GM21576 (cell line): ENCODE results near the gene BLOC1S1.
A peak's percentile ranks its signal among the peaks of the same experiment; 100 is the strongest.

Experiments used
- ATAC-seq: cut with Tn5 transposase; IDR thresholded peaks from one replicate; pipeline ENCODE4 v1.9.1; 2021; ENCODE audit warnings: mild to moderate bottlenecking, moderate library complexity; ENCODE audit not compliant: unreplicated experiment

BLOC1S1 gene

DNA sequence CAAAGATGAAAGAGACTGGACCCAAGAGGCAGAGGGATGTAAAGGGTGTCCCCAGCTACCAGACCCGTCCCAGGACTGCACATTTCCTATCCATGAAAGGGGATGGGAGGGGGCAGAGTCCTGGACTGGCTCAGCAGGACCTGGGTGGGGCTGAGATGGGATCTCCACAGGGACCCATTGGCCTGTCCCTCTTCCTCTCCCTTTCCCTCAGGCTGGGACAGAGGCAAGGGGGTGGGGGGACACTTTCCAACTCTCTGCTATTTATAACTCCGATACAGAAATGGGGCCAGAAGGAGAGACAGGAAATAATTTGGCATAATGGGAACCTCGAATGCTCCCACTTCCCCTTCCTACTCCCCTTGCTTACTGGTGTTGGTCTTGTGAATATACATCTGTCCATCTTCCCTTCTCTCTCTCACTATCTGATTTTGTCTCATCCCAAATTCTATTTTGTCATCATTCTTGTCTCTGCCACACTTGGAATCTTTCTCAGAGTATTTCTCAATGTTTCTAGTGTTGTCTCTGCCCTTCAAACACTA is 7.1 kb upstream of the BLOC1S1 start:
- ATAC-seq = no peak

DNA sequence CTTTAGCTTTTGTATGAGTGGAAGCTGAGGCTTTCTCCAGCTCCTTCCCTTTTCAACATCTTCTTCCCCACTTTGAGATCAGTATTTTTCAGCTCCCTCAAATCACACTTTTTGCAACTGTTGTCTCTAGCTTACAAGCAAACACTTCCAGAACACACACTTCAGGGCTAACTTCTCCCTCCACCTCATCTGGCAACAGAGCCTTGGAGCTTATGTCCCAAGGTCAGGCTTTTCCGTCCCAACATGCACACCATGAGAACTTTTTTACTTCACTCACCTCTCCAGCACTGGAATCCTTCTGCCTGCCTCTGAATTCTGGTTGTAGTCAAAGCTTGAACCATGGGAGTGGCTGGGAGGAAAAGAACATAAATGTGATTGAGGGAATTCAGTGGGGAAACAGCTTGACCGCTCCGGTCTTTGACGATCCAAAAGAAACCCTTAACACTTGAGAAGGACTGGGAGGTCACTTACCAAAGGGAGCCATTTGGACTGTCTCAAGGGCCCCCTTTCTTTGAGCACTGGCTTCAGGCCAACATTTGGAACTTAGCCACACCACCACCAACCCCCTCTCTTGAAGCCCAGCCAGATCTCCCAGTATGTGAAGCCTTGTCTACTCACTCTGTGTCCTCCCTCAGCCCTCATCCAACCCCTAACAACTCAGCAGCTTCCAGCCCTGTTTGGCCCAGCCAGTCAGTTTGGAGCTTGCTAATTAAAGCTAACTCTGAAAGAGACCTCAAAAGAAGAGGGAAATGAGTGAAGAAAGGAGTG is 3.9 kb upstream of the BLOC1S1 start:
- no peak for ATAC-seq

DNA sequence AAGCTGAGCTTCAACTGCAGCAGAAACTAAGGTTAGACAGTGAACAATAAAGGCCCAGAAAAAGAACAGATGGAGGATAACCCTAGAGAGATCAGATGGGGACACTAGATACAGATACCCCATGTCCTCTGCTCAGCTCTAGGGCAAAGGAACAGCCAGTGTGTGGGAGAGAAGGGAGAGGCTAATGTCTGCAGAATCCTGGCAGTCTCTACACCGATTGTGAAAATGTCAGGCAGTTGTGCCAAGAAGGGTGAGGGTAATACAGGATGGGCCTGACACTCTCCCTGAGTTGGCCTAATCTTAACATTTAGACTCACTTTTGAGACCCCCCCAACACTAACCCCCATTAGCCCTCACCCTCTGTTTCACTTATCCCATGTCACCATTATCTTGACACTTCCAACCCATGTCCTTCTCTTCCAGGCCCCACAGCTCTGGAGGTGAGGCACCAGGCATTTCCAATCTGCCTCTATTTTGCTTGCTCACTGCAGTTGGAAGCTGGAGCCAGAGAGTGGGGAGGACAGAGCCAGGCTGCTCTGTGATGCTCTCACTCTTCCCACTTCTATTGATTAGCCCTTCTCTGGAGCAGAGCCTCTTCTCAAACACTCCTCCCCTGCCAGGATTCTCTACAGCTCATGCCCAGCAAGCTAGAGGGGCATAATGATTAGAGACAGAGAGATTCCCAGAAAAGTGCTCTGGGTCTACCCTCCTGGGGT is 3.0 kb upstream of the BLOC1S1 start:
- no peak for ATAC-seq

DNA sequence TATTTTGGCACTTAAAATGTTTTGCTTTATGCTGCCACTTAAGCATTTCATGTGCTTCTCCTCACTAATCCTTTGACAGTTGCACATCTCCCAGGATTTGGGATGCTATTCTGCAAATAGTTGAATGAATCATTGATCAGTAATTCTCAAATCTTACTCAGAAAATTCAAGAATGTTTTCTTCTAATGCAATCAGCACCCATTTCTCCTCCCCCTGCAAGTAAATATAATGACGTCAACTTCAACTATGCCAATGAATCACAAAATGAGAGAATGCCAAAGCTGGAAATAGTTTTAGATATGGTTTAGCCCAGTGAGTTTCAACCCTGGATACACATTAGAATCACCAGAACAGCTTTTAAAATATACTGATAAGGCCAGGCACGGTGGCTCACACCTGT is 2.1 kb upstream of the BLOC1S1 start:
- no peak for ATAC-seq

DNA sequence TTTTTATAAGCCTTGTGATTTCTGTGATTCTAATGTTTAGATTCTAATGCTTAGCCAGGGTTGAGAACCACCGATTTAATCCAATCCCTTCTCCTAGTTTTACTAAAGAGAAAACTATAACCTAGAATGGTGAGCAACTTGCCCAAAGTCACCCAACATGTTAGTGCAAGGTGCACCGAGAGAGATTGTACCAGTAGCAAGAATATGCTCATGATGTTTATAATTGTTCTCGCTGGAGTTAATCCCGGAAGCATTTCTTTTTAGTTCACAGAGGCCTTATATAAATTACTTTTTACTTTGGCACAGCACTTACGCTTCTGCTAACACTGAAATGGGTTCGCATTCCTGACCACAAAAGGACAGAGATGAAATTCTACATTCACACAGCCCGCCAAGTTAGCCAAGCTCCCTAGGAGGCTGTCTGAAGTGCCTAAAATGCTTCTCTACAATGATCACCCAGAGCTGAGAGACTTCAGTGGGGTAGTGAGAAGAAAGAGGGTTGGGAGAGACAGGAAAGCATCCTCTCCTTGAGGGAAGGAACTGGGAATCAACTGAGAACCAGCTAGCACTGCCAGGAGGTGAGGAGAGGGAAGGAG is 579 bp upstream of the BLOC1S1 start:
- no peak for ATAC-seq

DNA sequence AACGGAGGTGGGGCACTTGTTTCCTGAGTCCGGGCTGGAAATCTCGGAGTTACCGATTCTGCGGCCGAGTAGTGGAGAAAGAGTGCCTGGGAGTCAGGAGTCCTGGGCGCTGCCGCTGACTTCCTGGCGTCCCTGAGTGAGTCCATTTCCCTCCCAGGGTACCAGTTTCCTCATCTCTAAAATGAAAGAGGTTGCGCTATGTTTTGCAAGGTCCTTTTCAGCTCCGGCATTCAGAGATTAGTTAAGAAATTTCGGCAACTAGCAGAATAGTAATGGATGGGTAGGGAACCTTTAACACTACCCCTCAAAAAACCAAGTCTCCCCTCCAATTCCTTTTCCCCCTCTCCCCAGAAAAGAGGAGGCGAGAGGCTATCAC is 724 bp downstream of the BLOC1S1 start:
- no peak for ATAC-seq

DNA sequence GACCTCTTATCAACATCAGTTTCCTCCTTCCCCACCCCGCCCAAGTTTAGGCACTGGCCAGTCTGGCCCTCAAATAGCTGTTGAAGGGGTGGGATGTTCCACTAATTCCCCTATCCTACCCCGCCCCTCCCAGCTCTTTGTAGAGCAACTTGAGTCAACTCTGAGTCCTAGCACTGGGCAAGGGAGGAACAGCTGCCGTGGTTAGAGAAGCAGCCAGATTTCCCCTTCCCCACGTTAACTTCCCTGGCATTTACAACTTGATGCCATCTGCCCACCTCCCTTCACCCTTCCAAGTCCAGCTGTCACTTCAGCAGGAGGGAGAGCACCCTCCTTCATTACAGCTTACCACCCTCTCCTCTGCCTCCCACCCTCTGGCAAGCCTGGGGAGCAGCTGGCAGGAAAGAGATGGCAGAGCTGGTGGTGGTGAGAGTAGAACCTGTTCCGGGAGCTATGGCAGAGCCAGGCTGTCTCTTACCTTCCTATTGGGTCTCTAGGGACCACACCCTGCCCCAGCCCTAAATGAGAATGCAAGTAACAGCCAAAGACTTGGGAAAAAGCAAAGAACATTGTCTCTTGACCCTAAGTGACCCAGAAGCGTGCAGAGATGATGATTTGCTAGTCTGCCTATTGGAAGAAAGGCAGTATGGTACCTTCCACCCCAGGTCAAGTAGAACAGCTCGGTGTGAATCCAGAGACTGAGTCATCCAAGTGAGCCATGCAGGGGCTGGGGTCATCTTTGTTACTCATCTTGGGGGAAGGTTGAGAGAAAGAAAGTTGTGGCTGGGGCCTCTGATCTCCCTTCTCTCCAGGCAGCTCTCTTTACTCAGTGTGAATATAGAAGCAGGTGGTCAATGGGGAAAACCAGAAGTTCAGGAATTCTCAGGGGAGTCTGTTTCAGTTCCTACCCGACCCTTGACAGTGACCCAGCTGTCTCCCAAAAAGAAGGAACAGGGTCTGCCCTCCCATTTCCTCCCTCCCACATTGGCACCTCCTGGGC is 1.5 kb downstream of the BLOC1S1 start:
- ATAC-seq = no peak

DNA sequence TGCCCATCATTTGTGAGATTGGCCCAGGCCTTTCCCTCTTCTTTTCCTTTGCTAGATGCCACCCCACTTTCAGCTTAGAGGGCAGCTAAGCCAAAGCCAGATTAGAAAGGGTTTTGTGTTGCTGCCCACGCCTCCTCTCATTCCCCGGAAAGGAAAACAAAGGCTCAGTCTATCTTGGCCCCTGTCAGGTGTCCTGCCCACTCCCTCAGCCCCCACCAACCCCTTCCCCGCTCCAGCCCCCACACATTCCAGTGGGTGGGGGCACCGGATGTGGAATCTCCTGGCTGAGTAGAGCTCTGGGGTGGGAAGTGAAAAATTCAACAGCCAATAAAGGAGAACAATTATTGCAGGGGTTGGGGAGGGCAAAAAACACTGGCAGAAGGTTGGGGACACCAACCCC is 2.2 kb downstream of the BLOC1S1 start:
- ATAC-seq = no peak

DNA sequence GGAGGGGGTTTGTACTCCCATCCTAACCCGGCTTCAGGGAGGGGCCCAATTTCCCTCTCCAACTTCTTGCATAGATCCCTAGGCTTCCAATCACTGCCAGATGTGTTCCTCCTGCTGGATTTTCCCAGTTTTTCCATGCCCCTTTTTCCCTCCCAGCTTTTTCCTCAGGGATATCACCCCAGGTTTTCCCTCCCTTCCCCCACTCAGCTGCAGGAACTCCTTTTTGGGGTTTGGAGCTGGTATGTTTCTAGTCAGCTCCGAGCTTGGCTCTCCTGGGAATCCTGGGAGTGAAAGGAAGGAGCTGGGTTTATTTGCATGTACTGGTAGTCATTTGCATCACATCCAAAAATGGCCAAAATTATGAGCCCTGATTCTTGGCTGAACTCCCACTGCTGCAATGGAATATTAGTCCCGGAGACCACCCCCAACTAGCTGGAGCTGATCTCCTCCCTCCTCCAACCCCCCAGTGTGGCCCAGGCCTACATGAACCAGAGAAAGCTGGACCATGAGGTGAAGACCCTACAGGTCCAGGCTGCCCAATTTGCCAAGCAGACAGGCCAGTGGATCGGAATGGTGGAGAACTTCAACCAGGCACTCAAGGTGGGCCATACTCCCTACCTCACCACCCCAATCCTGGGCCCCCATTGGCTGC is 2.9 kb downstream of the BLOC1S1 start:
- ATAC-seq = no peak

DNA sequence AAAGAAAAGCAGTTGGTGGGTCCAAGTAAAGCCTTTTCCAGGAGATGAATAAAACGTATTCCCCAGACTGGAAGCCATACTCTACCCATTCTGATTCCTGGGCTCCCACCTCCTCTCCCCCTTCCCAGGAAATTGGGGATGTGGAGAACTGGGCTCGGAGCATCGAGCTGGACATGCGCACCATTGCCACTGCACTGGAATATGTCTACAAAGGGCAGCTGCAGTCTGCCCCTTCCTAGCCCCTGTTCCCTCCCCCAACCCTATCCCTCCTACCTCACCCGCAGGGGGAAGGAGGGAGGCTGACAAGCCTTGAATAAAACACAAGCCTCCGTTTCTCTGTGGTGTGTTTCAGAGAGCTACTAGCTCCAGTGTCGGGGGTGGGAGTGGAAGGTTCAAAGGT is 3.5 kb downstream of the BLOC1S1 start:
- ATAC-seq = no peak

DNA sequence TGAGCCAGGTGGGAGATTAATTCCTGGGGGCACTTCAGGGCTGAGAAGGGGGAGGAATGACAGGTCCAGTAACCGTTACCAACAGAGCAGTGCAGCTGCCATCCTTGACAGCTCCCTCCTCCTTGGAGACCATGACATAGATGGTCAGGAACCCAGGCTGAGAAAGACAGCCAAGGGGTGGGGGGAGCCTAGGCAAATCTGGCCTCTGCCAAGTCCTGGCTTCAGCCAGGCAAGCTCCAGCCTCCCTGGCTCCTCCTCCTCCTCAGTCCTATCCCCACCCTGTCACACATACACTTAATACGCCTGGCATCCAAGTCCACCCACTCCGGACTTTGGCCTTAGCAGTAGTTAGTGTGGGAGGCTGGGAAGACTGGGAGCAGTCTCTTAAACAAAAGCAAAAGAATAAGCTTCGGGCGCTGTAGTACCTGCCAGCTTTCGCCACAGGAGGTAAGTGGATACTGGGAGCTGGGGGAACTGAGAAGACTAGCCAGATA is 4.3 kb downstream of the BLOC1S1 start, which contains the start of gene RDH5:
RDH5 (plus strand) TSS at position 323 of the 494 bp plus-strand sequence. CDS start 792 bp downstream, outside the sequence.
- no peak for ATAC-seq

DNA sequence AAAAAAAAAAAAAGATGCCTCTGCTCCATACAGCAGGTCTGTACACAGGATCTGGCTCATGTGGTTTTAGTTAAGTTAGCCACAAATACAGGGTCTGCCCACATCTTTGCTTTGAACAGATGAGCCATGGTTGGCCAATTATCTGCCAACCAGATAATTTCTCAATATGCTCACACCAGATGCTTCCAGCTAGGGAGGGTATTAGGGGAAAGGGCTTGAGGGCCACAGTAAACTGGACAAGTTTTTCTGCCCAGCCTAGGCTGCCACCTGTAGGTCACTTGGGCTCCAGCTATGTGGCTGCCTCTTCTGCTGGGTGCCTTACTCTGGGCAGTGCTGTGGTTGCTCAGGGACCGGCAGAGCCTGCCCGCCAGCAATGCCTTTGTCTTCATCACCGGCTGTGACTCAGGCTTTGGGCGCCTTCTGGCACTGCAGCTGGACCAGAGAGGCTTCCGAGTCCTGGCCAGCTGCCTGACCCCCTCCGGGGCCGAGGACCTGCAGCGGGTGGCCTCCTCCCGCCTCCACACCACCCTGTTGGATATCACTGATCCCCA is 5.1 kb downstream of the BLOC1S1 start:
- no peak for ATAC-seq

DNA sequence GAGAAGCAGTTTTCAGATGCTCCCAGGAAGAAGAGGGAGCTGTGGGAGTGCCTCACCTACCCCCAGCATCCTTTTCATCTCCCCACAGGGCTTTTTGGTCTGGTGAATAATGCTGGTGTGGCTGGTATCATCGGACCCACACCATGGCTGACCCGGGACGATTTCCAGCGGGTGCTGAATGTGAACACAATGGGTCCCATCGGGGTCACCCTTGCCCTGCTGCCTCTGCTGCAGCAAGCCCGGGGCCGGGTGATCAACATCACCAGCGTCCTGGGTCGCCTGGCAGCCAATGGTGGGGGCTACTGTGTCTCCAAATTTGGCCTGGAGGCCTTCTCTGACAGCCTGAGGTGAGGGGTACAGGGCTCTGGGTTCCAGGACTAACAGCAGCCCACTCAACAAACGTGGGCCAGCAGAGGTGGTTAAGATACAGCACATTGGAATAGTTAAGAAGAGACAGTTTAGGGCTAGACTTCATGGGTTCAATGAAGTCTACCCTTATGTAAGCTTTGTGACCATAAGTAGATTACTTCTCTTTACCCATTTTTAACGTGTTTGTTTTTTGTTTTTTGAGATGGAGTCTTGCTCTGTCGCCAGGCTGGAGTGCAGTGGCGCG is 5.9 kb downstream of the BLOC1S1 start:
- no peak for ATAC-seq

DNA sequence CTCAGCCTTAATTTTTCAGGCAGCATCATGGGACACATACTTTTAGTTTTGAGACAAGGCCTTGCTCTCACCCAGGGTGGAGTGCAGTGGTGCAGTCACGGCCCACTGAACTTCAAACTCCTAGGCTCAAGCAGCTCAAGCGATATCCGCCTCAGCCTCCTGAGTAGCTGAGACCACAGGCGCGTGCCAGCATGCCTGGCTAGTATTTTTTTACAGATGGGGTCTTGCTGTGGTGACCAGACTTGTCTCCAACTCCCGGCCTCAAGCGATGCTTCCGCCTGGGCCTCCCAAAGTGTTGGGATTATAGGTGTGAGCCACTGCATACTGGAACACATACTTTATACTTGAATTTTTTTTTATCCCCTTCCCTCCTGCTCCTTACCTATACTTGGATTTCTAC is 7.1 kb downstream of the BLOC1S1 start:
- no peak for ATAC-seq

DNA sequence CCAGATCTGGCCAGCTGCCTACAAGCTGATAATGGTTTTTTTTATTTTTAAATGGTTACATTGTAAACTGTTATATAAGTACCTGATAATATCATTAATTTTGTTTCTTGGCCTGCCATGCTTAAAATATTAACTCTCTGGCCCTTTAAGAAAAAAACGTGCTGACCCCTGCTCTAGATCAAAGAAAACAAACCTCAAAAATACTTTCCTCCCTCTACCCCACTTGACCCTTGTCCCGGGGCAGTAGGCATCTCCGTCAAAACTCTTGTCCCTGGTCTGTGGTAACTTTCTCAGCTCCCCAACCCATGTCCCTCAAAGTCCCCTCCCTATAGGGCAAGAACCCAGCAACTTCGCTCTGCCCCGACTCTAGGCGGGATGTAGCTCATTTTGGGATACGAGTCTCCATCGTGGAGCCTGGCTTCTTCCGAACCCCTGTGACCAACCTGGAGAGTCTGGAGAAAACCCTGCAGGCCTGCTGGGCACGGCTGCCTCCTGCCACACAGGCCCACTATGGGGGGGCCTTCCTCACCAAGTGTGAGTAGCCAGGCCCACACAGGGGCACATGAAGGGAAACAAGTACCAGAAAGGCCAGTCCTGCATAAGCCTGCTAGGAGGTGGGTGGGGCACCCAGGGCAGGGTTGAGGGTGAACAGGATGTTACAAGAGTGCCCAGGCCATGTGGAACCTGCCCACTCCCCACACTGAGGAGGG is 7.8 kb downstream of the BLOC1S1 start:
- no peak for ATAC-seq

DNA sequence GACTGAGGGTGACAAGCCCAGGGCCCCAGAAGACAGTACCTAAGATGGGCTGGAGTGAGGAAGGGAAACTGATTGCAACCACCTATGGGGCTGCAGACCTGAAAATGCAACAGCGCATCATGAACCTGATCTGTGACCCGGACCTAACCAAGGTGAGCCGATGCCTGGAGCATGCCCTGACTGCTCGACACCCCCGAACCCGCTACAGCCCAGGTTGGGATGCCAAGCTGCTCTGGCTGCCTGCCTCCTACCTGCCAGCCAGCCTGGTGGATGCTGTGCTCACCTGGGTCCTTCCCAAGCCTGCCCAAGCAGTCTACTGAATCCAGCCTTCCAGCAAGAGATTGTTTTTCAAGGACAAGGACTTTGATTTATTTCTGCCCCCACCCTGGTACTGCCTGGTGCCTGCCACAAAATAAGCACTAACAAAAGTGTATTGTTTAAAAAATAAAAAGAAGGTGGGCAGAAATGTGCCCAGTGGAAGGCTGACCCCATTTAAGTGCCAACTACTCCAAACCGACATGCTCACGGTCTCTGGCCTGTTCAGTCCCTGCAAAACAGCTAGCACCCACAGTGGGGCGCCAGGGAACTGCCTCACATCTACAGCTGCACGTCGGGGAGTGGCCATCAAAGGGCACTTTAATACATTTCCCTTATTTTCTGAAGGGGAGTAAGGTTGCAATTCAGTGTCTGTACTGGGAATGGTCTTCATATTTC is 8.5 kb downstream of the BLOC1S1 start:
- peak; percentile 37 for ATAC-seq

DNA sequence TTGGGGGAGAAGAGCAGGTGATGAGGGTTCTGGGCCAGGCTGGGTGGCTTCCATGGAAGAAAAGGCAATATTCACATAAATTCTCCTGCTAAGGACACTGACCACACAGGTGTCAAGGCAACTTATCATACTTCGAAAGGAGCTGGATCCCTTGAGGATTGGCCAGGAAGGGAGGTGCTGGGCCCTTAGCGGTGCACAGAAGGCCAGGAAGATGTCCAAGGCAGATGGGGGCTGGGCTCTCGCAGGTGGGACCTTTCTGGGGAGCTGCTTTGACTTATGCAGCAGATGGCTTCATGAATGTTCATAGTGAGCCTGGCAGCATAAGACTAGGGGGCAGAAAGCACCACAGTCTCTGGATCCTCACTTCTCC is 9.1 kb downstream of the BLOC1S1 start:
- no peak for ATAC-seq

DNA sequence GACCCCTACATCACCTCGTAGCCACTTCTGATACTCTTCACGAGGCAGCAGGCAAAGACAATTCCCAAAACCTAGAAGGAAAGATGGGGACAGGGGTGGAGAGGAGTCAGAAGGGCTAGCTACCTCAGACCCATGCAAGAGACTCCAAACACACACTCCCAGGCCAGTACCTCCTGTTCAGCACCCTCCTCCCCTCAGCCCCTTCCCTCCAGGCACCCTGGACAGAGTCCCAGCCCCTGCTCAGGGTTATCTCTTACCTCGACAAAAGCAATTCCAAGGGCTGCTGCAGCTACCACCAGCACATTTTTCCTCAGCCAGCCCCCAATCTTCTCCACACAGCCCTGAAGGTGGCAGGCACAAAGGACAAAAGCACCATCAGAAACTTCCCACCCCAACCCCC is 9.7 kb downstream of the BLOC1S1 start:
- no peak for ATAC-seq
